ENCODE results near the gene TP53I11.

The TP53I11 gene

DNA sequence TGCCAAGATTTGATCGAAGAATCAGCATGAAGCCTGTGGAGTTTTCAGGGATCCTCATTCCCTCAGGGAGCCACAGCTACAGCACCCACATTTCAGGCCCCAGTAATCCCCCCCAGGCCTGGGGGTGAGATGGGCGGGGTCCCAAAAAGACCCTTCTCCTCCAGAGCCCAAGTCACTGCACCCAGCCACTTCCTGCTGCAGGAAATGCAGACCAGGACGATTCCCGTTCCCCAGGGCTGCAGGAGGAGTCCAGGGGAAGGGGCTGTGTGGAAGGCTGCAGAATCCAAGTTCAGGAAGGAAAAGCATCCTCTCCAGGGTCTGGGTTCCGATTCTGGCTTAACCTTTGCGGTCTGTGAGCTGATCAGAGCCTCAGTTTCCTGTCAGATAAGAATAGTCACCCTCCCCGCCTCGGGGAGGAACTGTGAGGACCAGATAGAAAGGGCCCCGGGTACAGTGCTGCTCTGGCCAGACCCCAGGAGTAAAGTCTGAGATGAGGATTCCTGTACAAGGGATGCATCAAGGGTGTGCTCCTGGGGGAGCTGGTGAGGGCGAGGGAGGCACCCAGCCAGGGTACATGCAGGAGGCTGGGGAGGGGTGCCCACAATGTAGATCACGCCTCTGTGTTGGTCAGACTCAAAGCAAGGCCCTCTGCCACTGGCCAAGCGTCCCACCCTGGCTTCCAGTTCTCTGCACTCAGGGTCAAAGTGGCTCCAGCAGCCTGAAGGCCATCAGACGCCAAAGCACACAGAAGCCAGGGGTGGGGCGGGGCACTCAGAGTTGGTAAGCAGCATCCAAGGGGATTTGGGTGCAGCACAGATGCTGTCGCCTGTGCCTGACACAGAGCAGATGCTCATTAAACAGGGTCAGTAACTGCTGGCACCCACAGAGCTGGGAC is 30.1 kb upstream of the TP53I11 start:
- ChIA-PET CTCF (interaction anchor here (1.2 kb wide), 1 partner anchor 124 kb away, joined by 3 read pairs; no protein-coding TSS in a partner anchor), POLR2A (no interaction called here)
- TF ChIP-seq, protein P1, sequence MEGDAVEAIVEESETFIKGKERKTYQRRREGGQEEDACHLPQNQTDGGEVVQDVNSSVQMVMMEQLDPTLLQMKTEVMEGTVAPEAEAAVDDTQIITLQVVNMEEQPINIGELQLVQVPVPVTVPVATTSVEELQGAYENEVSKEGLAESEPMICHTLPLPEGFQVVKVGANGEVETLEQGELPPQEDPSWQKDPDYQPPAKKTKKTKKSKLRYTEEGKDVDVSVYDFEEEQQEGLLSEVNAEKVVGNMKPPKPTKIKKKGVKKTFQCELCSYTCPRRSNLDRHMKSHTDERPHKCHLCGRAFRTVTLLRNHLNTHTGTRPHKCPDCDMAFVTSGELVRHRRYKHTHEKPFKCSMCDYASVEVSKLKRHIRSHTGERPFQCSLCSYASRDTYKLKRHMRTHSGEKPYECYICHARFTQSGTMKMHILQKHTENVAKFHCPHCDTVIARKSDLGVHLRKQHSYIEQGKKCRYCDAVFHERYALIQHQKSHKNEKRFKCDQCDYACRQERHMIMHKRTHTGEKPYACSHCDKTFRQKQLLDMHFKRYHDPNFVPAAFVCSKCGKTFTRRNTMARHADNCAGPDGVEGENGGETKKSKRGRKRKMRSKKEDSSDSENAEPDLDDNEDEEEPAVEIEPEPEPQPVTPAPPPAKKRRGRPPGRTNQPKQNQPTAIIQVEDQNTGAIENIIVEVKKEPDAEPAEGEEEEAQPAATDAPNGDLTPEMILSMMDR (IDR thresholded peaks at IDR 0.05; ENCODE audit: insufficient read depth, low read length, missing control alignments), result no peak
- DNase-seq (ENCODE audit: low read depth, low spot score), result no peak
- no peak overlapping the region for H3K4me3 ChIP-seq (ENCODE audit: low read depth, low read length)

DNA sequence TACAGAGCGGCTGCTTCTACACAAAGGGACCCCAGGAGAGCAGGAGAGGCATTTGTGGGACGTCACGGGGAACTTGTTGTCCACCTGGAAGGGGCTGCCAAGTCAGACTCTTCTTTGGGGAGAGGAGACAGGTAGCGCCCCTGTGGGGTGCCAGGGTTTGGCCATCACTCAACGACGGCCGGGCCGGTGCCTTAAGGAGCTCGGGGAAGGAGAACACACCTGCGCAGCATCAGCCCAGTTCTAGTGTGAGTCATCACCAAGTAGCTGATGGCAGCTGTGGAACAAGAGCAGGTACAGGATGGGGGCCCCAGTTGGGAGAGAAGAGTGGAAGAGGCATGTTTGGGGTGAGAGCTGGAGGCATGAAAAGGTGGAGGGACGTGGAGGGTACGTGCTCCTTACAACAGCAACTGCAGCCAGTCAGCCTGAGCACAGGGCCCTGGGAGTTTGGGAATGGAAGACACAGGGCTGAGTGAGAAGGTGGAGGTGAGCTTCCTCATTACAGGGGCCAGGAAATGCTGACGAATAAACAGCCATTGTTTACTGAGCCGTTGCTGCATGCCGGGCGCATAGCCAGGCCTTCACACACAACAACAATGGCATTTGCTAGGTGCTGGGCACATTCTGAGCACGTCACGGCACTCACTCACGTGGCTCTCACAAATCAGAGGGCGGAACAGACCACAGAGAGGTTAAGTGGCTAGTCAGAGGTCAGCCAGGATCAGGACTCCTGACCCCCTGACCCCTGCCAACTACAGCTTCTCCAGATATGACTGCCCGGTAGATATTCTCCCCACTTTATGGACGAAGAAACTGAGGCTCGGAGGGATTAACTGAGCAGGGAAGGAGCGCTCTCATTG is 29.1 kb upstream of the TP53I11 start:
- TF ChIP-seq, protein P1 (IDR thresholded peaks at IDR 0.05; ENCODE audit: insufficient read depth, low read length, missing control alignments), result no peak
- no peak overlapping the region for H3K4me3 ChIP-seq (ENCODE audit: low read depth, low read length)
- POLR2A ChIA-PET, result no interaction called here
- DNase-seq (ENCODE audit: low read depth, low spot score), result no peak
- CTCF ChIA-PET, result interaction anchor here (1.2 to 1.6 kb wide), 2 partner anchors 43 to 125 kb away, joined by 3 to 5 read pairs; no protein-coding TSS in a partner anchor

DNA sequence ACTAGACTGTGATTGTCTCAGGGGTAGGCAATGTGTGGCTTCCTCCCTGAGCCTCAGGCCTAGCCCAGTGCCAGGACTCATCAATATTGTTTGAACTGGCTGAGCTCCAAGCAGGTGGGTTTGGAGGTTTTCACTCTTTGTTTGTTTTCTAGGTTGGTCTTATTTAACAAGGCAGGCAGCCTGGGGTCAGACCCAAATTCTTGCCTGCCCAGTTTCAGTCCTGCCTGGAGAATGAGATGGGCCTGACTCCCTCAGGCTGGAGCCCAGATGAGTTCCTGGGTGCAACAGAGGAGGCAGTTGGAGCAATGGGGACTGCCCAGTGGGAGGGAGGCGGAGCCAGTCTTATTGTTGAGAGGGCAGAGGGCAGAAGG is 28.3 kb upstream of the TP53I11 start:
- no peak overlapping the region for H3K4me3 ChIP-seq (ENCODE audit: low read depth, low read length)
- CTCF ChIA-PET, result interaction anchor here (1.6 kb wide), 1 partner anchor 42 kb away, joined by 5 read pairs; no protein-coding TSS in a partner anchor
- DNase-seq (ENCODE audit: low read depth, low spot score), result no peak
- POLR2A ChIA-PET, result no interaction called here
- TF ChIP-seq, protein P1 (IDR thresholded peaks at IDR 0.05; ENCODE audit: insufficient read depth, low read length, missing control alignments), result no peak

DNA sequence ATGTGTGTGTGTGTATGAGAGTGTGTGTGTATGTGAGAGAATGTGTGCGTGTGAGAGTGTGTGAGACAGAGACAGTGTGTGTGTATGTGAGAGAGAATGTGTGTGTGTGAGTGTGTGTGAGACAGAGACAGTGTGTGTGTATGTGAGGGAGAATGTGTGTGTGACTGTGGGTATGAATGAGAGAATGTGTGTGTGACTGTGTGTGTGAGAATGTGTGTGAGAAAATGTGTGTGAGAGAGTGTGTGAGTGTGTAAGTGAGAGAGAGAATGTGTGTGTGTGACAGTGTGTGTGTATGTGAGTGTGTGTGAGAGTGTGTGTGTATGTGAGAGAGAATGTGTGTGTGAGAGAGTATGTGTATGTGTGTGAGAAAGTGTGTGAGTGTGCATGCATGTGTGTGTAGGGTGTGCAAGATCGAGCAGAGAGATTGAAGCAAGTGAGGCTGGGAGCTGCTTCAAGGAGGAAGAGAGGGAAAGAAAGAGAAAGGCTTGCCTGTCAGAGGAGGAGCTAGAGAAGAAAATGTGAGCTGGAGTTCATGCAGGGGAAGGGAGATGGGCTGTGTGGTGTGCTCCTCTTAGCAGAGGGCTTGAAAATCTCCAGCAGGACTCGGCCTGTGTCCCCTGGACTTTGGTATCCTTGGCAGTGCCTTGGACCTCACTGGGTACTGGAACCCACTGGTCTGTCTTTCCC is 27.7 kb upstream of the TP53I11 start:
- DNase-seq (ENCODE audit: low read depth, low spot score), result no peak
- CTCF ChIA-PET, result interaction anchor here (1.6 kb wide), 1 partner anchor 42 kb away, joined by 5 read pairs; no protein-coding TSS in a partner anchor
- POLR2A ChIA-PET, result no interaction called here
- TF ChIP-seq, protein P1 (IDR thresholded peaks at IDR 0.05; ENCODE audit: insufficient read depth, low read length, missing control alignments), result no peak
- H3K4me3 ChIP-seq (ENCODE audit: low read depth, low read length), result no peak overlapping the region

DNA sequence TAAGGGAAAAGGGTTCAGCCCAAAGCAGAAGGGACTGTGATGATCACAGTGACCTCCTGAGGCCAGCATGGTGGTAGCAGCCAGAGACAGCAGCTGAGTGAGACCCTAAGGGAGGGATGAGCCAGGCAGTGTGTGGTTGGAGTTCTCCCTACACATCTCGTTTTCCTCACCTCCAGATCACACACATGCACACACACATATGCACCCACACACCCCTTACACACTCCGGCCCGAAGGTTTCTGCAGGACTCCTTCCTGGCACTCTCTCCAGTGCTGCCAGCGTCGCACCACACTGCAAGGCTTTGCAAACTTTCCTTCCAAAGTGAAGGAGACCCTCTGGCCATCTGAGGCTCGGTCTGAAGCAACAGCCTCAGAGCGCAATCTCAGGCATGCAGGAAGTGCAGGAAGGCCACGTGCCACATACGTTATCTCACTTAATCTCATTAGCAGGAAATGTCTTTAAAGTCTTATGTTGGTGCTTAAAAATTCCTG is 26.9 kb upstream of the TP53I11 start:
- CTCF ChIA-PET, result interaction anchor here (1.3 kb wide), 1 partner anchor 126 kb away, joined by 4 read pairs; no protein-coding TSS in a partner anchor
- TF ChIP-seq, protein P1 (IDR thresholded peaks at IDR 0.05; ENCODE audit: insufficient read depth, low read length, missing control alignments), result peak; percentile 8
- no peak overlapping the region for H3K4me3 ChIP-seq (ENCODE audit: low read depth, low read length)
- DNase-seq (ENCODE audit: low read depth, low spot score), result no peak
- POLR2A ChIA-PET, result no interaction called here

Measured in AG04449 (cell line).